ENCODE results near the gene CTSD. TPM values are rescaled to one million over a fixed set of nuclear protein-coding genes. Genes with fewer than 3 reads are reported as not detected.
A peak's percentile ranks its signal among the peaks of the same experiment; 100 is the strongest.

The CTSD gene
- total RNA-seq, 1 donor from 2014 or later, result 425 TPM

DNA sequence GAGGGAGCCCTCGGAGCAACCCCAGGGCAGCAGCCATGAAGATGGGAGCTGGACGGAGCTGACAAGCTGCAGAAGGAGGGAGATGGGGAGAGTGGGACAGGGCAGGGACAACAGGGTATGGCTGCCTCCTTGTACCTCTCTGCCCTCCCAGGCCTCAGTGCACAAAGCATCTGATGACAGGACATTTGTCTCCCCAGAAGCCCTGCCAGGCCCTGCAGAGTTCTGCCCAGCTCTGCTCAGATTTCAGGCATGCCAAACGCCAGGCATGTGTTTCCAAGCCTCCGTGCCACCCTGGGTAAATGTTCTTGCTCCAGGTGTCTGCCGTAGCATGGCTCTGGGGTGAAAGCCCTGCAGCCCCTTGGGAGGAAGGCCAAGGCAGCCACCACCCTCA is 12.2 kb downstream of the CTSD start:
- no peak overlapping the region for H3K4me3 ChIP-seq (ENCODE audit: low read depth, low read length)
- DNase-seq (ENCODE audit: low read depth), result no peak
- H3K27me3 ChIP-seq (ENCODE audit: control insufficient read depth, insufficient read depth, low read length), result peaks cover 26% of the 10 kb centered on the region
- TF ChIP-seq, protein P1, sequence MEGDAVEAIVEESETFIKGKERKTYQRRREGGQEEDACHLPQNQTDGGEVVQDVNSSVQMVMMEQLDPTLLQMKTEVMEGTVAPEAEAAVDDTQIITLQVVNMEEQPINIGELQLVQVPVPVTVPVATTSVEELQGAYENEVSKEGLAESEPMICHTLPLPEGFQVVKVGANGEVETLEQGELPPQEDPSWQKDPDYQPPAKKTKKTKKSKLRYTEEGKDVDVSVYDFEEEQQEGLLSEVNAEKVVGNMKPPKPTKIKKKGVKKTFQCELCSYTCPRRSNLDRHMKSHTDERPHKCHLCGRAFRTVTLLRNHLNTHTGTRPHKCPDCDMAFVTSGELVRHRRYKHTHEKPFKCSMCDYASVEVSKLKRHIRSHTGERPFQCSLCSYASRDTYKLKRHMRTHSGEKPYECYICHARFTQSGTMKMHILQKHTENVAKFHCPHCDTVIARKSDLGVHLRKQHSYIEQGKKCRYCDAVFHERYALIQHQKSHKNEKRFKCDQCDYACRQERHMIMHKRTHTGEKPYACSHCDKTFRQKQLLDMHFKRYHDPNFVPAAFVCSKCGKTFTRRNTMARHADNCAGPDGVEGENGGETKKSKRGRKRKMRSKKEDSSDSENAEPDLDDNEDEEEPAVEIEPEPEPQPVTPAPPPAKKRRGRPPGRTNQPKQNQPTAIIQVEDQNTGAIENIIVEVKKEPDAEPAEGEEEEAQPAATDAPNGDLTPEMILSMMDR (IDR thresholded peaks at IDR 0.05; ENCODE audit: insufficient read depth, low read length, poor library complexity, severe bottlenecking), result no peak
- peaks cover 1% of the 10 kb centered on the region for H3K36me3 ChIP-seq (ENCODE audit: control insufficient read depth, insufficient read depth, low read length)

DNA sequence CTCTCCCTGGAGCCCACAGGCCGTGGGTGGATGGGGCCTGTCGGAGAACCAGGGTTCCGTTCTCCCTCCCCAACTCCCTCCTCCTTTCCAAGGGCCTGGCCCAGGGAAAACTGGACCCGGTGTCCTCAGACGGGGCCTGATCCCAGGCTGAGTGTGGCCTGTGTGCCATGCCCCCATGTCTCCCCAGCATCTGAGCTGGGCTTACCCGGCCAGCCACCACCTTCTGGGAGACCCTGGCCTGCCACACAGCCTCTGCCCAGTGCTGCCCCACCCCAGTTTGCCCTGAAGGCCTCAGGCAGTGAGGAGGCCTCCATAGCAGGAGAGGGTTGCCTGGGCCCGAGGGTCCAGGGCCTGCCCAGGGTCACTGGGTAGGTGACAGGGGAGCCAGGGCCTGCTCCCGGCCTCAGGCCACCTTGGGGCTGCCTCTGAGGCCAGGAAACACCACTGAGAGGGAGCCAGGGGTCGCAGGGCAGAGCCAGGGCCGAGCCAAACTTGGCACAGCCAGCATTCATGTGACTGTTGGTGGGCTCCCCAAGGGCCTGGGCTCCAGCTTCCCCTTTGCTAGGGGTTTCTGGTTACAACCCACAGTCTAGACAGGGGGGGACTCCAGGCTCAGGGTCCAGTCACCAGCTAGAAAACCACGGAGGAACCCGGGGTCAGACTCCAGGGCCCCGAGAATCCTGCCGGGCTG is 12.7 kb downstream of the CTSD start:
- DNase-seq (ENCODE audit: low read depth), result no peak

DNA sequence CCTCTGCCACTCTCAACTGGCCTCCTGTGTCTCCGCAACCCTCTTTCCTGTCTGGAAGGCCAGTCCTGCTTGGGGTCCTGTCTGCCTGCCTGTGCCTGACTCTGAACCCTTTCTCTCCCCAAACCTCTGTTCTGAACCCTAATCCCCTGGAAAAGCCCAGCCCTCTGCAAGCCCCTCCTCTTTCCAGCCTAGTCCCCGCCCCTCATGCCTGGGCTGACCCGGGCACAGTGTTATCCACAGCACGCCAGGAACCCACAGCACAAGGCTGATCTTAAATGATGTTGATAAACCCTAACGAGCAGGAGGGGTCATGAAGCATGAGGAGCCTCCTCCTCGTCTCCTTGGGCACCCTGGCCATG is 13.3 kb downstream of the CTSD start, which contains the start of gene IFITM10:
TSS of gene IFITM10 (minus strand) at position 115 of the 359 bp plus-strand sequence. CDS start 153 bp downstream, outside the sequence.
- TF ChIP-seq, protein P1 (IDR thresholded peaks at IDR 0.05; ENCODE audit: insufficient read depth, low read length, poor library complexity, severe bottlenecking), result no peak
- H3K36me3 ChIP-seq (ENCODE audit: control insufficient read depth, insufficient read depth, low read length), result peaks cover 1% of the 10 kb centered on the region
- H3K4me3 ChIP-seq (ENCODE audit: low read depth, low read length), result no peak within 1 kb of the TSS
- H3K27me3 ChIP-seq (ENCODE audit: control insufficient read depth, insufficient read depth, low read length), result peaks cover 27% of the 10 kb centered on the region
- DNase-seq (ENCODE audit: low read depth), result no peak

More for the DNA sequence above, 12.7 kb downstream of the CTSD start:
- Histone ChIP-seq H3K27me3 (ENCODE audit: control insufficient read depth, insufficient read depth, low read length) (peaks cover 26% of the 10 kb centered on the region), H3K4me3 (ENCODE audit: low read depth, low read length) (no peak overlapping the region), H3K36me3 (ENCODE audit: control insufficient read depth, insufficient read depth, low read length) (peaks cover 1% of the 10 kb centered on the region)
- TF ChIP-seq, protein P1 (IDR thresholded peaks at IDR 0.05; ENCODE audit: insufficient read depth, low read length, poor library complexity, severe bottlenecking), result no peak

DNA sequence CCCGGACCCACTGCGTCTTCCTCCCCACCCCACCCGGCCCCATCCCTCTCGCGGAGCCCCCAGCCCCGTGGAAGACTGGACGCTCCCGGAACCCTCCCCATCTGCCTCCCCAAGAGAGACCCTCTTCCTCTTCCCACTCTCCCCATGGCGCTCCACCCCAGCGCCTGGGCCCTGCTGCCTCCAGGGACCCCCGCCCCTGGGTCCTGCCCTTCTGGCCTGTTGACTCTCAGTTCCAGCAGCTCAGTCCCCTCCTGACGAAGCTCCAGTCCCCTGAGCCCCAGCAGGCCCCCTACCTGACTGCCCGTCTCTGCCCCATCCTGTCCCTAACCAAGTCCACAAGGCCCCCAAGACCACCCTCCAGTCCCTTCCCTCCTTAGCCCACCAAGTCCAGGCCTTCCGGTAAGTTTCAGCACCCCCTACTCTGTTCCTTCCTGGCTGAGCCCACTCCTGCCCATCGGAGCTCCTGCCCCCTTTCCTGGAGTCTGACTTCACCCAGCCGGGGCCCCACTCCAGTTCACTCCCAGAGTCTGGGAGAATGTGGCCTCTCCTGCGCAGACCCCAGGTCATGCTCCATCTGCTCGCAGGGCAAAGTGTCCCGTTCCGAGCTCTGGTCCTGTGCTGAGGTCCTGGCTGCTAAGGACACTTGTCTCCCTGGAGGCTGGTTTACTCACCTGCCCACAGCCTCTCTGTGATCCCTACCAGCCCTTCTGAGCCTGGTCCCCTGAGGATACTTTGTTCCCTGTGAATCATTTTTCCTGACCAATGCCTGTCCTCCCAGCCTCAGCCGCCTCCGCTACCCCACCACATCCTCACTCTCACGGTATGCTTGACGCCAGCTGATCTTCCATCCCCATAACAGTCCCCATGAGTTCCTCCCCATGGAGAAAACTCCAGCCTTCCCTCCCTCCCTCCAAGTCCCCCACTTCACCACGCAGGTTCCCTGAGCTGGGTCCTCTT is 14.1 kb downstream of the CTSD start:
- H3K4me3 ChIP-seq (ENCODE audit: low read depth, low read length), result no peak overlapping the region
- TF ChIP-seq, protein P1 (IDR thresholded peaks at IDR 0.05; ENCODE audit: insufficient read depth, low read length, poor library complexity, severe bottlenecking), result no peak
- H3K27me3 ChIP-seq (ENCODE audit: control insufficient read depth, insufficient read depth, low read length), result peaks cover 35% of the 10 kb centered on the region
- H3K36me3 ChIP-seq (ENCODE audit: control insufficient read depth, insufficient read depth, low read length), result no peaks in the 10 kb centered on the region
- no peak for DNase-seq (ENCODE audit: low read depth)

DNA sequence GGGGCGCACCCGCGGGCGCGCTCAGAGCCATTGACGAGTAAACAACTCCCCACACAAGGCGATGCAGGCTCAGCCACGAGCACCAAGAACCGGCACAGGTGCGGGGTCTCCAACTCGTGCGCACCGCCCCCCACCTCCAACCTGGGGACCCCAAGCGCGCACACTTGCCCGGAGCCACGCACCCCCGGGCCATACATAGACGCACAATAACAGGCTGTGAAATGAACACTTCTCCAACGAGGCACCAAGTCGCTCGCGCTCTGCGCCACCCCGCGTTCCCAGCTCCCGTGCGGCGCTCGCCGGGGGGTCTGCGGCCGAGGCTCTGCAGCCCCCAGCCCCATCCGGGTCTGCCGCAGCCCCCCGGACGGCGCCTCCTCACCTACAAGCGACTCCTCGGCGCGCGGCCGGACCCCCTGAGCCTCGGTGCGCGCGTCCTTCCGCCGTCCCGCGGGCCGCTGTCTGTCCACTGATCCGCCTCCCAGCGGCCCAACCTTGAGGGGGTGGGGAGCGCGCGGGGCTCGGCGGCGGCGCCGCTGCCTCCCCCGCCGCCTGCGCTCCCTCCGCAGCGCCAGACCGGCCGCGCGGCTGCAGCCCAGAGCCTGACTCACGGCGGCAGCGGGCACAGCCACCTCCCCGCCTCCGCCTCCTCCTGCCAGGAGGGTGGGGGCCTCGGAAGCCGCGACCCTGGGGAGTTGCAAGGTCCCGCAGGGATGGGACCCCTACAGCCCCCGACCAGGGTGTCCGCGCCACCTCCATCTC is 14.9 kb downstream of the CTSD start:
- peaks cover 43% of the 10 kb centered on the region for H3K27me3 ChIP-seq (ENCODE audit: control insufficient read depth, insufficient read depth, low read length)
- no peak for DNase-seq (ENCODE audit: low read depth)
- no peaks in the 10 kb centered on the region for H3K36me3 ChIP-seq (ENCODE audit: control insufficient read depth, insufficient read depth, low read length)
- TF ChIP-seq, protein P1 (IDR thresholded peaks at IDR 0.05; ENCODE audit: insufficient read depth, low read length, poor library complexity, severe bottlenecking), result no peak
- H3K4me3 ChIP-seq (ENCODE audit: low read depth, low read length), result peak overlapping the region; percentile 27
